ENCODE measurements around the gene RNF152.

Gene RNF152

GRCh38 chr18:61770279-61770678 is 122.5 kb downstream of the RNF152 start:
- Histone ChIP-seq H3K9me3 (ENCODE audit: control insufficient read depth in 1 of 2, low read length in 2 of 2) (no peaks in the 10 kb centered on the region), H3K27ac (ENCODE audit: low read depth, low read length) (no peak overlapping the region), H3K9ac (ENCODE audit: low read depth in 1 of 2, low read length in 2 of 2) (no peak overlapping the region), H3K36me3 (ENCODE audit: control insufficient read depth in 1 of 2, insufficient read depth in 2 of 2, low read length in 2 of 2) (no peaks in the 10 kb centered on the region), H3K4me1 (ENCODE audit: control insufficient read depth in 1 of 2, insufficient read depth in 2 of 2, low read length in 2 of 2) (no peaks in the 10 kb centered on the region), H3K4me3 (ENCODE audit: low read depth in 1 of 2, low read length in 2 of 2) (no peak overlapping the region), H3K27me3 (ENCODE audit: control insufficient read depth in 1 of 2, insufficient read depth in 2 of 2, low read length in 2 of 2) (no peaks in the 10 kb centered on the region)

GRCh38 chr18:61766266-61766884 is 126.4 kb downstream of the RNF152 start:
- Histone ChIP-seq H3K36me3 (ENCODE audit: control insufficient read depth in 1 of 2, insufficient read depth in 2 of 2, low read length in 2 of 2) (no peaks in the 10 kb centered on the region), H3K9ac (ENCODE audit: low read depth in 1 of 2, low read length in 2 of 2) (no peak overlapping the region), H3K27ac (ENCODE audit: low read depth, low read length) (no peak overlapping the region), H3K9me3 (ENCODE audit: control insufficient read depth in 1 of 2, low read length in 2 of 2) (no peaks in the 10 kb centered on the region), H3K4me3 (ENCODE audit: low read depth in 1 of 2, low read length in 2 of 2) (no peak overlapping the region), H3K27me3 (ENCODE audit: control insufficient read depth in 1 of 2, insufficient read depth in 2 of 2, low read length in 2 of 2) (no peaks in the 10 kb centered on the region), H3K4me1 (ENCODE audit: control insufficient read depth in 1 of 2, insufficient read depth in 2 of 2, low read length in 2 of 2) (no peaks in the 10 kb centered on the region)

- Histone ChIP-seq H3K4me1 (ENCODE audit: control insufficient read depth in 1 of 2, insufficient read depth in 2 of 2, low read length in 2 of 2) (no peaks in the 10 kb centered on the region), H3K27me3 (ENCODE audit: control insufficient read depth in 1 of 2, insufficient read depth in 2 of 2, low read length in 2 of 2) (no peaks in the 10 kb centered on the region), H3K4me3 (ENCODE audit: low read depth in 1 of 2, low read length in 2 of 2) (no peak overlapping the region), H3K9me3 (ENCODE audit: control insufficient read depth in 1 of 2, low read length in 2 of 2) (no peaks in the 10 kb centered on the region), H3K36me3 (ENCODE audit: control insufficient read depth in 1 of 2, insufficient read depth in 2 of 2, low read length in 2 of 2) (no peaks in the 10 kb centered on the region), H3K9ac (ENCODE audit: low read depth in 1 of 2, low read length in 2 of 2) (no peak overlapping the region), H3K27ac (ENCODE audit: low read depth, low read length) (no peak overlapping the region)
These were observed 127.7 kb downstream of the RNF152 start for GRCh38 chr18:61765097-61765496.

GRCh38 chr18:61764381-61764780 is 128.4 kb downstream of the RNF152 start:
- H3K4me1 ChIP-seq (ENCODE audit: control insufficient read depth in 1 of 2, insufficient read depth in 2 of 2, low read length in 2 of 2) = no peaks in the 10 kb centered on the region
- no peaks in the 10 kb centered on the region for H3K9me3 ChIP-seq (ENCODE audit: control insufficient read depth in 1 of 2, low read length in 2 of 2)
- H3K27me3 ChIP-seq (ENCODE audit: control insufficient read depth in 1 of 2, insufficient read depth in 2 of 2, low read length in 2 of 2) = no peaks in the 10 kb centered on the region
- no peaks in the 10 kb centered on the region for H3K36me3 ChIP-seq (ENCODE audit: control insufficient read depth in 1 of 2, insufficient read depth in 2 of 2, low read length in 2 of 2)
- no peak overlapping the region for H3K4me3 ChIP-seq (ENCODE audit: low read depth in 1 of 2, low read length in 2 of 2)
- H3K27ac ChIP-seq (ENCODE audit: low read depth, low read length) = no peak overlapping the region
- H3K9ac ChIP-seq (ENCODE audit: low read depth in 1 of 2, low read length in 2 of 2) = no peak overlapping the region

GRCh38 chr18:61761875-61762274 is 130.9 kb downstream of the RNF152 start:
- H3K9ac ChIP-seq (ENCODE audit: low read depth in 1 of 2, low read length in 2 of 2) = no peak overlapping the region
- H3K27ac ChIP-seq (ENCODE audit: low read depth, low read length) = no peak overlapping the region
- no peaks in the 10 kb centered on the region for H3K27me3 ChIP-seq (ENCODE audit: control insufficient read depth in 1 of 2, insufficient read depth in 2 of 2, low read length in 2 of 2)
- no peaks in the 10 kb centered on the region for H3K9me3 ChIP-seq (ENCODE audit: control insufficient read depth in 1 of 2, low read length in 2 of 2)
- no peak overlapping the region for H3K4me3 ChIP-seq (ENCODE audit: low read depth in 1 of 2, low read length in 2 of 2)
- H3K4me1 ChIP-seq (ENCODE audit: control insufficient read depth in 1 of 2, insufficient read depth in 2 of 2, low read length in 2 of 2) = no peaks in the 10 kb centered on the region
- H3K36me3 ChIP-seq (ENCODE audit: control insufficient read depth in 1 of 2, insufficient read depth in 2 of 2, low read length in 2 of 2) = no peaks in the 10 kb centered on the region
